HepG2 (cell line): ENCODE data around the gene ABL2. TPM values are rescaled to one million over a fixed set of nuclear protein-coding genes. Genes with fewer than 3 reads are reported as not detected.

ENCODE experiments used
- ARHGAP35 ChIP-seq: sonication (generic); formaldehyde crosslinking; IDR thresholded peaks from 2 replicates; pipeline ENCODE4 v1.9.0; 2022; ENCODE audit warnings: mild to moderate bottlenecking, inconsistent platforms, moderate library complexity, missing genetic modification reagents, borderline replicate concordance
- CENPX ChIP-seq: sonication (generic); formaldehyde crosslinking; IDR thresholded peaks from 2 replicates; pipeline ENCODE4 v1.9.0; 2021; ENCODE audit warnings: mild to moderate bottlenecking, missing genetic modification reagents, moderate library complexity
- FLYWCH1 ChIP-seq: sonication (generic); formaldehyde crosslinking; IDR thresholded peaks from 2 replicates; pipeline ENCODE4 v1.8.1; 2023; ENCODE audit warnings: mild to moderate bottlenecking, missing genetic modification reagents
- FOSL1 ChIP-seq: sonication (generic); formaldehyde crosslinking; IDR thresholded peaks from 2 replicates; pipeline ENCODE4 v1.9.0; 2021; ENCODE audit warnings: missing genetic modification reagents, borderline replicate concordance
- MZF1 ChIP-seq: sonication (generic); formaldehyde crosslinking; IDR thresholded peaks from 2 replicates; pipeline ENCODE4 v1.8.1; 2023; ENCODE audit warnings: mild to moderate bottlenecking, missing genetic modification reagents, borderline replicate concordance
- RFX3 ChIP-seq: IDR thresholded peaks from 2 replicates; pipeline ENCODE4 v1.6.1; 2016; ENCODE audit warnings: missing biosample characterization, missing genetic modification reagents
- STAT5B ChIP-seq: sonication (generic); formaldehyde crosslinking; IDR thresholded peaks from 2 replicates; pipeline ENCODE4 v1.4.0; 2020; ENCODE audit warnings: missing genetic modification reagents
- SYNCRIP ChIP-seq: fragments of 200-400 bp; formaldehyde crosslinking; IDR thresholded peaks from 2 replicates; pipeline ENCODE4 v1.6.1; 2018; ENCODE audit warnings: mild to moderate bottlenecking, low read depth, low read length; ENCODE audit not compliant: insufficient read depth
- TMF1 ChIP-seq: sonication (generic); formaldehyde crosslinking; IDR thresholded peaks from 2 replicates; pipeline ENCODE4 v1.8.1; 2022; ENCODE audit warnings: low read depth, missing genetic modification reagents
- YEATS4 ChIP-seq: sonication (generic); formaldehyde crosslinking; IDR thresholded peaks from 2 replicates; pipeline ENCODE4 v1.4.0; 2020; ENCODE audit warnings: missing genetic modification reagents, borderline replicate concordance
- ZNF180 ChIP-seq: sonication (generic); formaldehyde crosslinking; IDR thresholded peaks from 2 replicates; pipeline ENCODE4 v1.4.0; 2020; ENCODE audit warnings: low read depth, missing genetic modification reagents, borderline replicate concordance
- ZNF781 ChIP-seq: sonication (generic); formaldehyde crosslinking; IDR thresholded peaks from 2 replicates; pipeline ENCODE4 v1.5.1; 2020; ENCODE audit warnings: borderline replicate concordance, mild to moderate bottlenecking, missing genetic modification reagents; ENCODE audit errors: not compliant biosample characterization
- polyA plus RNA-seq, 8 experiments: library from polyadenylated mRNA; depleted of rRNA in 3 of 8; stranded (reverse) in 7 of 8; unstranded in 1 of 8; fragments of >200 nt; fragmentation: Illumina TruSeq in 4 of 8; extraction: Trizol in 4 of 8; gene quantifications; 2 replicates each; pipeline versions ENCODE4 v1.2.1 to v1.2.3, GENCODE V29; 2011 to 2016; ENCODE audit warnings: low read depth in 4 of 8, missing spikeins in 1 of 8, mixed read lengths in 1 of 8; ENCODE audit not compliant: insufficient read depth in 1 of 8
- total RNA-seq, 5 experiments: library from RNA; depleted of rRNA; stranded (reverse); fragments of >200 nt; fragmentation: Illumina TruSeq; extraction: Trizol; gene quantifications; 2 replicates each; pipeline ENCODE4 v1.2.3, GENCODE V29; 2016; ENCODE audit warnings: low read depth in 1 of 5
- TF ChIP-seq, protein P1 (sequence below): sonication (generic); formaldehyde crosslinking; IDR thresholded peaks from 2 replicates; pipeline ENCODE4 v1.4.0; 2020; ENCODE audit warnings: mild to moderate bottlenecking, missing genetic modification reagents, borderline replicate concordance
- TF ChIP-seq, protein P2 (sequence below): sonication (generic); formaldehyde crosslinking; IDR thresholded peaks from 2 replicates; pipeline ENCODE4 v1.9.0; 2021; ENCODE audit warnings: missing genetic modification reagents, borderline replicate concordance
- TF ChIP-seq, protein P3 (sequence below), 2 experiments: sonication (generic) in 1 of 2; formaldehyde crosslinking in 1 of 2; IDR thresholded peaks; 2 replicates each; pipeline versions ENCODE4 v1.5.1 to v1.6.1; 2011 to 2020; ENCODE audit warnings: borderline replicate concordance in 1 of 2, low read depth in 1 of 2, low read length in 1 of 2, mild to moderate bottlenecking in 1 of 2, missing genetic modification reagents in 1 of 2, moderate library complexity in 1 of 2
- TF ChIP-seq, protein P4 (sequence below): sonication (generic); formaldehyde crosslinking; IDR thresholded peaks from 2 replicates; pipeline ENCODE4 v1.5.0; 2020; ENCODE audit warnings: mild to moderate bottlenecking, missing genetic modification reagents
- TF ChIP-seq, protein P5 (sequence below): IDR thresholded peaks from 2 replicates; pipeline ENCODE4 v1.6.1; 2016; ENCODE audit warnings: low read depth, control low read depth
- TF ChIP-seq, protein P6 (sequence below): sonication (generic); formaldehyde crosslinking; IDR thresholded peaks from 2 replicates; pipeline ENCODE4 v1.5.1; 2020; ENCODE audit warnings: missing genetic modification reagents, mild to moderate bottlenecking, borderline replicate concordance

The ABL2 gene
- total and polyA plus RNA-seq, 2 of the 13 experiments (the other 11 are each of a cell fraction or from before 2014, with no cell fraction given), result 5.8 to 6.0 TPM

DNA sequence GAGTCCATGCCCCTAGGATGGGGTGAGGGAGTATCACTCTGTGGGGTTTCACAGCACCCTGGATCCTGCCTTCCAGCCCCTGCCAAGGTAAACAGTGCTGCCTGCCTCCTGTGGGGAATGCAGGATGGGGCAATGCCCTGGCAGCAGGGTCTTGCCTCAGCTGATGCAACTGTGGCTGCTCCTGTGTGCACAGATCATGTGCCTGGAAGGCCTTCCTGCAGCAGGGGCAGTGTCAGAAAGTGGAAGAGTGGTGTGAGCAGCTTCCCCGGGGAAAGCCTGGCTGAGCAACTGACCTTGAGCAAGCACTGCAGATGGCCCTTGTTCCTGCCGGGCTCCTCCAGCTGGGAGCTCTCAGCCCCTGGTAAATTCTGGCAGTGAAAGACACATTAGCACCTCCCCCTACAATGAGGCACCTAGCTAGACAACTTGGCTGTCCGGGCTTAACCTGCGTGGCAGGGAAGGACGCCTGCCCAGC is 137.7 kb downstream of the ABL2 start (continued):
- TF ChIP-seq, protein P1, sequence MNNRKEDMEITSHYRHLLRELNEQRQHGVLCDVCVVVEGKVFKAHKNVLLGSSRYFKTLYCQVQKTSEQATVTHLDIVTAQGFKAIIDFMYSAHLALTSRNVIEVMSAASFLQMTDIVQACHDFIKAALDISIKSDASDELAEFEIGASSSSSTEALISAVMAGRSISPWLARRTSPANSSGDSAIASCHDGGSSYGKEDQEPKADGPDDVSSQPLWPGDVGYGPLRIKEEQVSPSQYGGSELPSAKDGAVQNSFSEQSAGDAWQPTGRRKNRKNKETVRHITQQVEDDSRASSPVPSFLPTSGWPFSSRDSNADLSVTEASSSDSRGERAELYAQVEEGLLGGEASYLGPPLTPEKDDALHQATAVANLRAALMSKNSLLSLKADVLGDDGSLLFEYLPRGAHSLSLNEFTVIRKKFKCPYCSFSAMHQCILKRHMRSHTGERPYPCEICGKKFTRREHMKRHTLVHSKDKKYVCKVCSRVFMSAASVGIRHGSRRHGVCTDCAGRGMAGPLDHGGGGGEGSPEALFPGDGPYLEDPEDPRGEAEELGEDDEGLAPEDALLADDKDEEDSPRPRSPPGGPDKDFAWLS (CRISPR knock-in tag), result no peak
- no peak for TF ChIP-seq FOSL1
- TF ChIP-seq STAT5B (CRISPR knock-in tag), result no peak
- TF ChIP-seq, protein P2, sequence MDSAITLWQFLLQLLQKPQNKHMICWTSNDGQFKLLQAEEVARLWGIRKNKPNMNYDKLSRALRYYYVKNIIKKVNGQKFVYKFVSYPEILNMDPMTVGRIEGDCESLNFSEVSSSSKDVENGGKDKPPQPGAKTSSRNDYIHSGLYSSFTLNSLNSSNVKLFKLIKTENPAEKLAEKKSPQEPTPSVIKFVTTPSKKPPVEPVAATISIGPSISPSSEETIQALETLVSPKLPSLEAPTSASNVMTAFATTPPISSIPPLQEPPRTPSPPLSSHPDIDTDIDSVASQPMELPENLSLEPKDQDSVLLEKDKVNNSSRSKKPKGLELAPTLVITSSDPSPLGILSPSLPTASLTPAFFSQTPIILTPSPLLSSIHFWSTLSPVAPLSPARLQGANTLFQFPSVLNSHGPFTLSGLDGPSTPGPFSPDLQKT (CRISPR knock-in tag), result no peak
- no peak for TF ChIP-seq MZF1
- no peak for TF ChIP-seq FLYWCH1 (CRISPR knock-in tag)
- no peak for TF ChIP-seq TMF1
- peak; percentile 58; the same call in 1 of the 2 replicates for TF ChIP-seq YEATS4 (CRISPR knock-in tag)
- TF ChIP-seq SYNCRIP, result no peak
- TF ChIP-seq, protein P3, sequence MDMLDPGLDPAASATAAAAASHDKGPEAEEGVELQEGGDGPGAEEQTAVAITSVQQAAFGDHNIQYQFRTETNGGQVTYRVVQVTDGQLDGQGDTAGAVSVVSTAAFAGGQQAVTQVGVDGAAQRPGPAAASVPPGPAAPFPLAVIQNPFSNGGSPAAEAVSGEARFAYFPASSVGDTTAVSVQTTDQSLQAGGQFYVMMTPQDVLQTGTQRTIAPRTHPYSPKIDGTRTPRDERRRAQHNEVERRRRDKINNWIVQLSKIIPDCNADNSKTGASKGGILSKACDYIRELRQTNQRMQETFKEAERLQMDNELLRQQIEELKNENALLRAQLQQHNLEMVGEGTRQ (IDR thresholded peaks at IDR 0.05; ENCODE audit: low read depth, low read length), result peak; percentile 25; the same call in 1 of the 2 replicates
- TF ChIP-seq, protein P3 (CRISPR knock-in tag; IDR thresholded peaks at IDR 0.05; ENCODE audit: borderline replicate concordance), result no peak
- TF ChIP-seq, protein P4, sequence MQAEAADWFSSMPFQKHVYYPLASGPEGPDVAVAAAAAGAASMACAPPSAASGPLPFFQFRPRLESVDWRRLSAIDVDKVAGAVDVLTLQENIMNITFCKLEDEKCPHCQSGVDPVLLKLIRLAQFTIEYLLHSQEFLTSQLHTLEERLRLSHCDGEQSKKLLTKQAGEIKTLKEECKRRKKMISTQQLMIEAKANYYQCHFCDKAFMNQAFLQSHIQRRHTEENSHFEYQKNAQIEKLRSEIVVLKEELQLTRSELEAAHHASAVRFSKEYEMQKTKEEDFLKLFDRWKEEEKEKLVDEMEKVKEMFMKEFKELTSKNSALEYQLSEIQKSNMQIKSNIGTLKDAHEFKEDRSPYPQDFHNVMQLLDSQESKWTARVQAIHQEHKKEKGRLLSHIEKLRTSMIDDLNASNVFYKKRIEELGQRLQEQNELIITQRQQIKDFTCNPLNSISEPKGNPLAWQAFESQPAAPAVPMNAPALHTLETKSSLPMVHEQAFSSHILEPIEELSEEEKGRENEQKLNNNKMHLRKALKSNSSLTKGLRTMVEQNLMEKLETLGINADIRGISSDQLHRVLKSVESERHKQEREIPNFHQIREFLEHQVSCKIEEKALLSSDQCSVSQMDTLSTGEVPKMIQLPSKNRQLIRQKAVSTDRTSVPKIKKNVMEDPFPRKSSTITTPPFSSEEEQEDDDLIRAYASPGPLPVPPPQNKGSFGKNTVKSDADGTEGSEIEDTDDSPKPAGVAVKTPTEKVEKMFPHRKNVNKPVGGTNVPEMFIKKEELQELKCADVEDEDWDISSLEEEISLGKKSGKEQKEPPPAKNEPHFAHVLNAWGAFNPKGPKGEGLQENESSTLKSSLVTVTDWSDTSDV (CRISPR knock-in tag), result no peak
- TF ChIP-seq, protein P5, sequence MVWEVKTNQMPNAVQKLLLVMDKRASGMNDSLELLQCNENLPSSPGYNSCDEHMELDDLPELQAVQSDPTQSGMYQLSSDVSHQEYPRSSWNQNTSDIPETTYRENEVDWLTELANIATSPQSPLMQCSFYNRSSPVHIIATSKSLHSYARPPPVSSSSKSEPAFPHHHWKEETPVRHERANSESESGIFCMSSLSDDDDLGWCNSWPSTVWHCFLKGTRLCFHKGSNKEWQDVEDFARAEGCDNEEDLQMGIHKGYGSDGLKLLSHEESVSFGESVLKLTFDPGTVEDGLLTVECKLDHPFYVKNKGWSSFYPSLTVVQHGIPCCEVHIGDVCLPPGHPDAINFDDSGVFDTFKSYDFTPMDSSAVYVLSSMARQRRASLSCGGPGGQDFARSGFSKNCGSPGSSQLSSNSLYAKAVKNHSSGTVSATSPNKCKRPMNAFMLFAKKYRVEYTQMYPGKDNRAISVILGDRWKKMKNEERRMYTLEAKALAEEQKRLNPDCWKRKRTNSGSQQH (CRISPR knock-in tag), result no peak; the same call in 1 of the 2 replicates
- TF ChIP-seq CENPX (CRISPR knock-in tag), result no peak
- TF ChIP-seq RFX3 (CRISPR knock-in tag), result no peak
- no peak for TF ChIP-seq ZNF180 (CRISPR knock-in tag)
- TF ChIP-seq, protein P6, sequence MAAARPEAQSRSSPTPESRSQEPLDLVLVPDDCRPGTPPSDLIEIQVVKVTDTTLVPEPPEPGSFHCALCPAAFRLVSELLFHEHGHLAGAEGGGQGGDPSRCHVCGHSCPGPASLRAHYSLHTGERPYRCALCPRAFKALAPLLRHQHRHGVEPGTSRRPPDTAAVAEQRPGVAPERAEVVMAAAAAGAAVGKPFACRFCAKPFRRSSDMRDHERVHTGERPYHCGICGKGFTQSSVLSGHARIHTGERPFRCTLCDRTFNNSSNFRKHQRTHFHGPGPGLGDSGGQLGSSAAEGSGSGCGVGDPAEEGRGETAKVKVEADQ, result no peak
- TF ChIP-seq ZNF781 (CRISPR knock-in tag), result peak; percentile 44
- TF ChIP-seq ARHGAP35 (CRISPR knock-in tag), result no peak; the same call in 1 of the 2 replicates
